Lung (tissue), 12 donors: ENCODE results near the gene ATN1. TPM values are rescaled to one million over a fixed set of nuclear protein-coding genes. Genes with fewer than 3 reads are reported as not detected.

Source experiments
- ATAC-seq: fragments of 200-7000 bp; cut with Tn5 transposase; one replicate; pipeline ENCODE4 v1.9.1; 2020; ENCODE audit warnings: moderate number of reproducible peaks; ENCODE audit not compliant: insufficient read depth, low FRiP score
- DNase-seq, 3 donors: peaks; one replicate each; pipeline ENCODE4 v3.0.0-alpha.2; 2013 to 2017
- H3K27ac ChIP-seq, 2 donors: one replicate each; pipeline ENCODE4 v1.5.1; 2013; ENCODE audit warnings: mild to moderate bottlenecking in 2 of 2, moderate library complexity in 2 of 2, control low read depth in 1 of 2, inconsistent platforms in 1 of 2, low read depth in 1 of 2, low read length in 1 of 2
- H3K27me3 ChIP-seq, 3 donors: one replicate each; pipeline ENCODE4 v1.5.1; 2013; ENCODE audit warnings: low read length in 2 of 3; ENCODE audit not compliant: control insufficient read depth in 3 of 3, insufficient read depth in 3 of 3
- H3K36me3 ChIP-seq, 4 donors: one replicate each; pipeline ENCODE4 v1.5.1; 2013; ENCODE audit warnings: low read length in 4 of 4, mild to moderate bottlenecking in 1 of 4, moderate library complexity in 1 of 4; ENCODE audit not compliant: control insufficient read depth in 4 of 4, insufficient read depth in 4 of 4
- H3K4me1 ChIP-seq, 5 donors: one replicate each; pipeline ENCODE4 v1.5.1; 2013; ENCODE audit warnings: low read length in 5 of 5, mild to moderate bottlenecking in 2 of 5, moderate library complexity in 1 of 5; ENCODE audit not compliant: control insufficient read depth in 5 of 5, insufficient read depth in 5 of 5
- H3K4me3 ChIP-seq: one replicate; pipeline ENCODE4 v1.5.1; 2013; ENCODE audit warnings: mild to moderate bottlenecking, control low read depth, moderate library complexity
- H3K9ac ChIP-seq, 2 donors: one replicate each; pipeline ENCODE4 v1.5.1; 2013; ENCODE audit warnings: low read length in 2 of 2, control low read depth in 1 of 2; ENCODE audit not compliant: insufficient read depth in 1 of 2
- H3K9me3 ChIP-seq, 4 donors: one replicate each; pipeline ENCODE4 v1.5.1; 2013; ENCODE audit warnings: low read length in 3 of 4, mild to moderate bottlenecking in 1 of 4, moderate library complexity in 1 of 4; ENCODE audit not compliant: control insufficient read depth in 4 of 4, insufficient read depth in 3 of 4
- WGBS, 2 donors: extraction: QIAGEN DNeasy Blood & Tissue Kit; methylation state at CpG; one replicate each; pipeline ENCODE4 v1.1.7; 2013; 5-methylcytosine and 5-hydroxymethylcytosine counted together
- polyA plus RNA-seq, 2 donors: library from polyadenylated mRNA; stranded (reverse); fragments of 200-250 nt; gene quantifications; one replicate each; pipeline ENCODE4 v1.2.1, GENCODE V29; 2013
- total RNA-seq, 2 donors: library from RNA; depleted of rRNA in 1 of 2; stranded (reverse); fragments of >200 nt in 1 of 2; gene quantifications; one replicate each; pipeline ENCODE4 v1.2.1, GENCODE V29; 2014 to 2021
- TF ChIP-seq, protein P1 (sequence below): IDR thresholded peaks from 2 replicates; pipeline ENCODE4 v1.5.1; 2012; ENCODE audit warnings: mild to moderate bottlenecking; ENCODE audit errors: control extremely low read depth, extremely low read depth
- donor health status: control.
- donor health status: control.
- donor health status: Bipolar disorder and iron deficiency.
- donor health status: healthy.
- donor health status: DM: yes; HTN: yes; CAD: no.

The ATN1 gene
- total and polyA plus RNA-seq, 4 donors, result 63.5 to 113 (median 79.8) TPM

DNA sequence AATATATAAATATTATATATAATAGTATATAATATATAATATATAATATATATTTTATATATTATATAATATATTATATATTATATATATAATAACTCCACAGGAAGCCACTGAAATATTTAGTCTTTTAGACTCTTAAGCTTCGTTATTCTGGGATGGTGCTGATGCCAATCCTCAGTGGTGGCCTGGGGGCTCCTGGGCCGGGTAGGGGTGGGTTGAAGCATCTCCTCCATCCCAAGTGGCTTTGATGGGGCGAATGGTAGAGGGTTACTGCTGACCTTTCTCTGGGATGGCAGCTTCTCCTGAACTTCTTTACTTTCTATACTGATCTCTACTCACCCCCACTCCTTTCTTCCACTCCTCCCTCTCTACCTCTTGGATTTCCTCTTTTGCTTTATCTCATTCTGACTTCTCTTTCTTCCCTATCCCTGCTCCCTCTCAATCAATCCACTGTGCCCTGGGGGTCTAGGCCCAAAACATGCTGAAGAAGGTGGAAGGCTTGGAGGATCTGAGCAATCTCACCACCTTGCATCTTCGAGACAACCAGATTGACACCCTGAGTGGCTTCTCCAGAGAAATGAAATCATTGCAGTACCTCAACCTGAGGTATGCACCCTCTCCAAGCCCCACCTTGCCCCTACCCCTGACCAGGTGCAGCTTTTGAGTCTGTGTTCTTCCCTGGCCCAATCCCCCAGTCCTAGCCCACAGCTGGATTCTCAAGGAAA is 18.2 kb upstream of the ATN1 start:
- H3K27ac ChIP-seq, result no peak overlapping the region
- H3K9me3 ChIP-seq, result no peaks in the 10 kb centered on the region
- TF ChIP-seq, protein P1, sequence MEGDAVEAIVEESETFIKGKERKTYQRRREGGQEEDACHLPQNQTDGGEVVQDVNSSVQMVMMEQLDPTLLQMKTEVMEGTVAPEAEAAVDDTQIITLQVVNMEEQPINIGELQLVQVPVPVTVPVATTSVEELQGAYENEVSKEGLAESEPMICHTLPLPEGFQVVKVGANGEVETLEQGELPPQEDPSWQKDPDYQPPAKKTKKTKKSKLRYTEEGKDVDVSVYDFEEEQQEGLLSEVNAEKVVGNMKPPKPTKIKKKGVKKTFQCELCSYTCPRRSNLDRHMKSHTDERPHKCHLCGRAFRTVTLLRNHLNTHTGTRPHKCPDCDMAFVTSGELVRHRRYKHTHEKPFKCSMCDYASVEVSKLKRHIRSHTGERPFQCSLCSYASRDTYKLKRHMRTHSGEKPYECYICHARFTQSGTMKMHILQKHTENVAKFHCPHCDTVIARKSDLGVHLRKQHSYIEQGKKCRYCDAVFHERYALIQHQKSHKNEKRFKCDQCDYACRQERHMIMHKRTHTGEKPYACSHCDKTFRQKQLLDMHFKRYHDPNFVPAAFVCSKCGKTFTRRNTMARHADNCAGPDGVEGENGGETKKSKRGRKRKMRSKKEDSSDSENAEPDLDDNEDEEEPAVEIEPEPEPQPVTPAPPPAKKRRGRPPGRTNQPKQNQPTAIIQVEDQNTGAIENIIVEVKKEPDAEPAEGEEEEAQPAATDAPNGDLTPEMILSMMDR, result no peak
- 94% methylated on average over 4 of the region's 4 CpGs for WGBS, 2 donors
- peaks cover 0 to 5% (median 1%) of the 10 kb centered on the region in 4 donors for H3K36me3 ChIP-seq
- H3K27me3 ChIP-seq, result peaks cover 0 to 24% (median 9%) of the 10 kb centered on the region in 3 donors
- ATAC-seq, result no peak
- no peak overlapping the region for H3K9ac ChIP-seq
- H3K4me3 ChIP-seq, result no peak overlapping the region
- no peak for DNase-seq
- H3K4me1 ChIP-seq, result peaks cover 0 to 12% (median 6%) of the 10 kb centered on the region in 5 donors

DNA sequence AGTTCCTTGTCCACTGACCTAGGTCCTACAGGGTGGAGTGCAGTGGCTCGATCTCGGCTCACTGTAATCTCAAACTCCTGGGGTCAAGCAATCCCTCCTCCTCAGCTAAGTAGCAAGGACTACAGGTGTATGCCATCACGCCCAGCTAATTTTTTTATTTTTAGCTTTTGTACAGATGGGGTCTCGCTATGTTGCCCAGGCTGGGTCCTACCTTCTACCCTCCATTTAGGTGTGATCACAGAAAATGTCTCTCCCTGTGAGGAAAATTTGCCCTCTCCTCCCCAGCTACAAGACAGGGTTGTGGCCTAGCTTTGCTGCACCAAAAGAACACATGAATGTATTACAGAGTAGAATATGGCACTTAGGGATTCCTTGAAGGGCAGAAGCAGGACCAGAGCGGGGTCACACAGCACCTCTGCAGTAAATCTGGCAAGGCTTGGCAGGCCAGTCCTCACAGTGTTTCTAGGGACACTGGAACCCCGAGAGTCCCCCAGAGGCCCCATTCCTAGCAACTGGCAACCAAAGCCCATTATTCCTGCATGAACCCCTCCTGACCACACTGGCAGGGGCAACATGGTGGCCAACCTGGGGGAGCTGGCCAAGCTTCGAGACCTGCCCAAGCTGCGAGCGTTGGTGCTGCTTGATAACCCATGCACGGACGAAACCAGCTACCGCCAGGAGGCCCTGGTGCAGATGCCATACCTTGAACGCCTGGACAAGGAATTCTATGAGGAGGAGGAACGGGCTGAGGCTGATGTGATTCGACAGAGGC is 15.4 kb upstream of the ATN1 start:
- no peak overlapping the region for H3K4me3 ChIP-seq
- 92 to 93% methylated on average over 15 of the region's 15 CpGs for WGBS, 2 donors
- peaks cover 0 to 24% (median 13%) of the 10 kb centered on the region in 3 donors for H3K27me3 ChIP-seq
- peaks cover 0 to 14% (median 11%) of the 10 kb centered on the region in 5 donors for H3K4me1 ChIP-seq
- no peak overlapping the region for H3K9ac ChIP-seq
- DNase-seq (no peak), ATAC-seq (no peak)
- TF ChIP-seq, protein P1, result no peak
- no peaks in the 10 kb centered on the region for H3K9me3 ChIP-seq
- no peak overlapping the region for H3K27ac ChIP-seq
- peaks cover 0 to 5% (median 0%) of the 10 kb centered on the region in 4 donors for H3K36me3 ChIP-seq

DNA sequence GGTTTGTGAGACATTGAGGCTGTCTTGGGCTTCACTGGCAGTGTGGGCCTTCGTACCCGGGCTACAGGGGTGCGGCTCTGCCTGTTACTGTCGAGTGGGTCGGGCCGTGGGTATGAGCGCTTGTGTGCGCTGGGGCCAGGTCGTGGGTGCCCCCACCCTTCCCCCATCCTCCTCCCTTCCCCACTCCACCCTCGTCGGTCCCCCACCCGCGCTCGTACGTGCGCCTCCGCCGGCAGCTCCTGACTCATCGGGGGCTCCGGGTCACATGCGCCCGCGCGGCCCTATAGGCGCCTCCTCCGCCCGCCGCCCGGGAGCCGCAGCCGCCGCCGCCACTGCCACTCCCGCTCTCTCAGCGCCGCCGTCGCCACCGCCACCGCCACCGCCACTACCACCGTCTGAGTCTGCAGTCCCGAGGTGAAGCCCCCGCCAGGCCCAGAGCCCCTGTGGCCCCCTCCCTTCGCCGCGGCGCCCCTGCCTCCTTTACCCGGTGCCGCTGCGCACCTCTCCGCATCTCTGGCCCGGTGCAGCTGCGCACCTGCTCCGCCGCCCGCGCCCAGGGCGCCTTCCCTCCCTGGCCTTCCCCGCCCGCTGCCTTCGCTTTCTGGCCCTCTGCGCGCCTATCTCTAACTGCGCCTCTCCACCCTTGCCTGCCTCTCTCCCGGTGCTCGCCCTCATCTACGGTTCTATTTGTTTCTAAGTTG is 13.4 kb upstream of the ATN1 start, which contains the start of gene ENO2:
Gene ENO2 (plus strand): TSS at position 335 of the 701 bp plus-strand sequence. CDS start 1,253 bp downstream, outside the sequence.
- Histone ChIP-seq H3K4me3 (peak within 1 kb of the TSS; percentile 52), H3K27me3 (peaks cover 0 to 24% (median 13%) of the 10 kb centered on the region in 3 donors), H3K9me3 (no peaks in the 10 kb centered on the region), H3K27ac (peak within 1 kb of the TSS; percentile 49 to 75), H3K36me3 (peaks cover 0 to 7% (median 0%) of the 10 kb centered on the region in 4 donors), H3K4me1 (peaks cover 0 to 14% (median 11%) of the 10 kb centered on the region in 5 donors), H3K9ac (no peak within 1 kb of the TSS)
- DNase-seq (peak; percentile 53 to 67 (median 57)), ATAC-seq (peak; percentile 82)
- TF ChIP-seq, protein P1, result no peak
- 0 to 1% methylated on average over 56 to 68 of the region's 68 CpGs for WGBS, 2 donors
